A673 (cell line): ENCODE data around the gene ADORA2A. TPM values are rescaled to one million over a fixed set of nuclear protein-coding genes. Genes with fewer than 3 reads are reported as not detected.

Experiments used
- BruUV-seq: library from RNA; stranded (reverse); fragments of 400-500 nt; replicated peaks from 2 replicates; lab custom pipeline; 2021; lab: Mats Ljungman, UMichigan
- CTCF ChIA-PET: fragments of 300-600 bp; sonication (Branson Sonifier 250); formaldehyde crosslinking; loops from one replicate; lab custom pipeline; 2022; ENCODE audit warnings: antibody characterized with exemption; lab: Charles Lee
- POLR2A ChIA-PET: fragments of 300-600 bp; sonication (Branson Sonifier 250); formaldehyde crosslinking; loops from one replicate; lab custom pipeline; 2022; ENCODE audit warnings: antibody characterized with exemption; ENCODE audit not compliant: low non-redundant PET; lab: Charles Lee
- DNase-seq: peaks from one replicate; pipeline ENCODE4 v3.0.0-alpha.2; 2015; ENCODE audit warnings: low spot score
- H3K27ac ChIP-seq: fragments of 200-600 bp; sonication (generic); 2 replicates; pipeline ENCODE4 v1.5.1; 2016; ENCODE audit warnings: mixed run types, low read depth, mild to moderate bottlenecking, mixed read lengths, antibody characterized with exemption, low read length; ENCODE audit not compliant: poor library complexity, severe bottlenecking
- H3K27me3 ChIP-seq: fragments of 200-600 bp; sonication (generic); replicated peaks from 2 replicates; pipeline ENCODE4 v1.6.1; 2017; ENCODE audit warnings: mixed run types, low read depth, mild to moderate bottlenecking, mixed read lengths, antibody characterized with exemption, low read length; ENCODE audit not compliant: insufficient read depth, poor library complexity
- H3K36me3 ChIP-seq: fragments of 200-600 bp; sonication (generic); 2 replicates; pipeline ENCODE4 v1.6.1; 2016; ENCODE audit warnings: mixed run types, mild to moderate bottlenecking, mixed read lengths, antibody characterized with exemption, low read length; ENCODE audit not compliant: insufficient read depth, poor library complexity, severe bottlenecking
- H3K4me1 ChIP-seq: fragments of 200-600 bp; sonication (generic); 2 replicates; pipeline ENCODE4 v1.6.1; 2017; ENCODE audit warnings: mixed run types, mild to moderate bottlenecking, mixed read lengths, antibody characterized with exemption, low read length; ENCODE audit not compliant: insufficient read depth, poor library complexity, severe bottlenecking
- H3K4me3 ChIP-seq: fragments of 200-600 bp; sonication (generic); 2 replicates; pipeline ENCODE4 v1.5.1; 2016; ENCODE audit warnings: low read depth, mixed run types, mild to moderate bottlenecking, mixed read lengths, low read length; ENCODE audit not compliant: poor library complexity, severe bottlenecking
- H3K9me3 ChIP-seq: fragments of 200-600 bp; sonication (generic); 2 replicates; pipeline ENCODE4 v1.6.1; 2016; ENCODE audit warnings: mixed run types, low read depth, mild to moderate bottlenecking, mixed read lengths, antibody characterized with exemption, low read length; ENCODE audit not compliant: poor library complexity, severe bottlenecking
- CTCF ChIP-seq: fragments of 300-800, 200-600 bp; sonication (generic); conservative IDR thresholded peaks from 2 replicates; pipeline ENCODE4 v1.5.1; 2017; ENCODE audit warnings: low read depth, mild to moderate bottlenecking, antibody characterized with exemption, low read length, moderate library complexity, mixed read lengths
- EZH2 ChIP-seq: fragments of 200-600 bp; sonication (generic); IDR thresholded peaks from 2 replicates; pipeline ENCODE4 v1.6.1; 2017; ENCODE audit warnings: borderline replicate concordance, low read depth, mild to moderate bottlenecking, mixed read lengths, antibody characterized with exemption, low read length; ENCODE audit not compliant: poor library complexity, severe bottlenecking
- intact Hi-C: fragments of 100-400 bp; cut with micrococcal nuclease; formaldehyde crosslinking; loops from one replicate; pipeline ENCODE4 v1.10.0; 2022; ENCODE audit not compliant: unreplicated experiment
- total RNA-seq: library from RNA; stranded (reverse); gene quantifications from 2 replicates; pipeline ENCODE4 v1.2.3, GENCODE V29; 2021

Gene ADORA2A
- total RNA-seq, 1 experiment from 2014 or later, result 9.6 TPM

- H3K27ac ChIP-seq, result peak overlapping the region; percentile 54
- BruUV-seq, result no TSS peak
- H3K4me3 ChIP-seq, result peak overlapping the region; percentile 58
- H3K9me3 ChIP-seq, result no peaks in the 10 kb centered on the region
- POLR2A ChIA-PET, result interaction anchor here (0.6 kb wide), 1 partner anchor 22 kb away, joined by 6 read pairs; no protein-coding TSS in a partner anchor
- no peaks in the 10 kb centered on the region for H3K36me3 ChIP-seq
- CTCF ChIA-PET, result interaction anchor here (0.5 to 1.9 kb wide), 5 partner anchors 12 to 63 kb away, joined by 3 to 7 read pairs (median 6); no protein-coding TSS in a partner anchor
- peak; percentile 63 for TF ChIP-seq CTCF
- TF ChIP-seq EZH2, result no peak
- no peaks in the 10 kb centered on the region for H3K4me1 ChIP-seq
- intact Hi-C loops, result loop anchor here (1.0 to 2.0 kb wide), 2 partner anchors 79 to 98 kb away; no protein-coding TSS in a partner anchor
- DNase-seq, result peak; percentile 49
- H3K27me3 ChIP-seq, result no peaks in the 10 kb centered on the region
These were observed 3.8 kb upstream of the ADORA2A start for GRCh38 chr22:24423519-24424000.

GRCh38 chr22:24424001-24424900 is 3.1 kb upstream of the ADORA2A start:
- no TSS peak for BruUV-seq
- POLR2A ChIA-PET, result interaction anchor here (0.8 kb wide), 1 partner anchor 173 kb away, joined by 3 read pairs; no protein-coding TSS in a partner anchor

More at GRCh38 chr22:24424001-24424900, 3.1 kb upstream of the ADORA2A start:
- H3K27me3 ChIP-seq, result no peaks in the 10 kb centered on the region
- TF ChIP-seq CTCF, result no peak
- TF ChIP-seq EZH2, result no peak
- CTCF ChIA-PET, result interaction anchor here (0.5 to 1.9 kb wide), 5 partner anchors 11 to 78 kb away, joined by 3 to 7 read pairs (median 5); no protein-coding TSS in a partner anchor
- no peaks in the 10 kb centered on the region for H3K36me3 ChIP-seq
- no peaks in the 10 kb centered on the region for H3K9me3 ChIP-seq
- intact Hi-C loops, result no loop called here
- H3K27ac ChIP-seq, result peak overlapping the region; percentile 54
- DNase-seq, result no peak
- peak overlapping the region; percentile 58 for H3K4me3 ChIP-seq
- H3K4me1 ChIP-seq, result peaks cover 5% of the 10 kb centered on the region
